Breast epithelium (tissue), 3 donors: ENCODE results near the gene KRT37.

ENCODE experiments used
- POLR2A ChIP-seq: fragments of 450-650 bp; IDR thresholded peaks from one replicate; pipeline ENCODE4 v1.6.1; 2016; ENCODE audit warnings: antibody characterized with exemption, mild to moderate bottlenecking, moderate library complexity
- POLR2AphosphoS5 ChIP-seq, 3 donors: sonication (generic); formaldehyde crosslinking; IDR thresholded peaks; one replicate each; pipeline ENCODE4 v1.6.1; 2017; ENCODE audit warnings: antibody characterized with exemption in 3 of 3
- TF ChIP-seq, protein P1 (sequence below), 3 donors: fragments of 450-650 bp; IDR thresholded peaks; one replicate each; pipeline ENCODE4 v1.5.1; 2016 to 2017; ENCODE audit warnings: antibody characterized with exemption in 3 of 3, mild to moderate bottlenecking in 3 of 3, moderate library complexity in 3 of 3

DNA sequence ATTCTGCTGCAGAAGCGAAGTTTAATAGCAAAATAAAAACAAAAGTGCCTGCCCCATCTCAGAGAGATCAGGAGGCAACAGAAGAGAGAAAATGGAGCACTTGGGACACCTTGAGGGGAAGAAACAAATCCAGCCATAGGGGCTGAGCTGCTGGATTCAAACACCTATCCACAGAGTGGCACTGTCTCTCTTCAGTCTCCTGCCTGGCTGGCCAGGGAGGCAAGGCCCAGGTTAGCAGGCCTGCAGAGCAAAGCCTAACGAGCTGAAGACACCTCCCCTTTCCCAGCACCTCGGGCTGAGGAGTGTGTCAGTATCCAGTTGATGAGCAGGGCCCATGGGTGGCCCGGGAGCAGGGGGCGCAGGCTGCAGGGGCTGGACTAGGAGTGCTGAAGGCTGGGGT is 18.2 kb downstream of the KRT37 start:
- TF ChIP-seq, protein P1, sequence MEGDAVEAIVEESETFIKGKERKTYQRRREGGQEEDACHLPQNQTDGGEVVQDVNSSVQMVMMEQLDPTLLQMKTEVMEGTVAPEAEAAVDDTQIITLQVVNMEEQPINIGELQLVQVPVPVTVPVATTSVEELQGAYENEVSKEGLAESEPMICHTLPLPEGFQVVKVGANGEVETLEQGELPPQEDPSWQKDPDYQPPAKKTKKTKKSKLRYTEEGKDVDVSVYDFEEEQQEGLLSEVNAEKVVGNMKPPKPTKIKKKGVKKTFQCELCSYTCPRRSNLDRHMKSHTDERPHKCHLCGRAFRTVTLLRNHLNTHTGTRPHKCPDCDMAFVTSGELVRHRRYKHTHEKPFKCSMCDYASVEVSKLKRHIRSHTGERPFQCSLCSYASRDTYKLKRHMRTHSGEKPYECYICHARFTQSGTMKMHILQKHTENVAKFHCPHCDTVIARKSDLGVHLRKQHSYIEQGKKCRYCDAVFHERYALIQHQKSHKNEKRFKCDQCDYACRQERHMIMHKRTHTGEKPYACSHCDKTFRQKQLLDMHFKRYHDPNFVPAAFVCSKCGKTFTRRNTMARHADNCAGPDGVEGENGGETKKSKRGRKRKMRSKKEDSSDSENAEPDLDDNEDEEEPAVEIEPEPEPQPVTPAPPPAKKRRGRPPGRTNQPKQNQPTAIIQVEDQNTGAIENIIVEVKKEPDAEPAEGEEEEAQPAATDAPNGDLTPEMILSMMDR (IDR thresholded peaks at IDR 0.05), result no peak
- no peak for TF ChIP-seq POLR2AphosphoS5 (IDR thresholded peaks at IDR 0.05)
- no peak for TF ChIP-seq POLR2A
